ENCODE data around the gene TCEAL5. TPM values are rescaled to one million over a fixed set of nuclear protein-coding genes. Genes with fewer than 3 reads are reported as not detected.
A peak's percentile ranks its signal among the peaks of the same experiment; 100 is the strongest.

The TCEAL5 gene
- total and polyA plus RNA-seq, 2 of the 13 experiments (the other 11 are each of a cell fraction or from before 2014, with no cell fraction given) = not detected

- in situ Hi-C loops (cut with HindIII; ENCODE audit: extremely low pct_ligation_motif_present, low pct_unique_long_range_greater_than_20kb) (no loop called here), intact Hi-C loops (cut with micrococcal nuclease; ENCODE audit: unreplicated experiment) (no loop called here)
- ChIA-PET CTCF (ENCODE audit: low intra/inter-chr PET ratio, low total read pairs) (no interaction called here), POLR2A (no interaction called here)
- ATAC-seq (no peak), FAIRE-seq (no peak), DNase-seq (ENCODE audit: low spot score) (no peak)
- no peak overlapping the region for H3K27ac ChIP-seq (ENCODE audit: extremely low read length, insufficient read depth, low read length)
- H3K79me2 ChIP-seq (ENCODE audit: insufficient read depth, low read length) = no peaks in the 10 kb centered on the region
- H3K27me3 ChIP-seq (ENCODE audit: control insufficient read depth in 1 of 2, insufficient read depth in 2 of 2, low read length in 2 of 2) = no peaks in the 10 kb centered on the region
- TF ChIP-seq ZBTB2 (CRISPR knock-in tag; IDR thresholded peaks at IDR 0.05; ENCODE audit: low read depth) = no peak
- no peak for TF ChIP-seq PBX3 (CRISPR knock-in tag; IDR thresholded peaks at IDR 0.05; ENCODE audit: borderline replicate concordance)
- TF ChIP-seq EHMT2 (IDR thresholded peaks at IDR 0.05; ENCODE audit: borderline replicate concordance, low read depth, low read length) = no peak
- no peak for TF ChIP-seq HMG20A (CRISPR knock-in tag; IDR thresholded peaks at IDR 0.05; ENCODE audit: borderline replicate concordance)
- TF ChIP-seq ZNF615 (CRISPR knock-in tag; IDR thresholded peaks at IDR 0.05; ENCODE audit: borderline replicate concordance) = no peak
- no peak for TF ChIP-seq TFDP2 (CRISPR knock-in tag; IDR thresholded peaks at IDR 0.05)
- no peak for TF ChIP-seq TFE3 (CRISPR knock-in tag; IDR thresholded peaks at IDR 0.05)
- no peak for TF ChIP-seq ZBTB7A (CRISPR knock-in tag; IDR thresholded peaks at IDR 0.05)
- TF ChIP-seq GMEB1 (CRISPR knock-in tag; IDR thresholded peaks at IDR 0.05; ENCODE audit: borderline replicate concordance) = no peak
- TF ChIP-seq KDM5B (CRISPR knock-in tag; IDR thresholded peaks at IDR 0.05; ENCODE audit: borderline replicate concordance) = no peak
- peaks cover 42% of the 10 kb centered on the region for H3K4me1 ChIP-seq (ENCODE audit: insufficient read depth, low read length)
- no peaks in the 10 kb centered on the region for H3K9me3 ChIP-seq (ENCODE audit: low read length)
- H4K20me1 ChIP-seq (ENCODE audit: insufficient read depth, low read length) = no peaks in the 10 kb centered on the region
- H3K9ac ChIP-seq (ENCODE audit: insufficient read depth, low read depth, low read length) = no peak overlapping the region
- H2AFZ ChIP-seq (ENCODE audit: low read length) = no peak overlapping the region
- no peaks in the 10 kb centered on the region for H3K36me3 ChIP-seq (replicated peaks in 1 of 2; ENCODE audit: control insufficient read depth in 1 of 2, insufficient read depth in 2 of 2, low read length in 2 of 2)
- 96% methylated on average over 8 of the region's 8 CpGs for WGBS (ENCODE audit: low lambda C conversion rate)
- BruUV-seq (replicated peaks) = no TSS peak
- peak overlapping the region in 1 of 3 experiments; percentile 75; a peak in 2 of 6 replicates for H3K4me3 ChIP-seq (replicated peaks in 1 of 3; ENCODE audit: insufficient read depth in 1 of 3, low read depth in 2 of 3, low read length in 3 of 3)
- H3K4me2 ChIP-seq (ENCODE audit: low read depth, low read length) = peak overlapping the region; percentile 82
Measured at GRCh38 chrX:103253608-103254007, 22.9 kb downstream of the TCEAL5 start.
